ENCODE data around the gene PIGH.
"Not testable (repeated sequence)": the region's sequence is repeated elsewhere in the genome, so short reads cannot be mapped to it uniquely, and the experiment has no call there.

The PIGH gene

GRCh38 chr14:67599698-67600561 is at the start of gene PIGH:
PIGH (minus strand) TSS chr14:67600268; CDS start chr14:67600203, 65 bp downstream.
- DNase-seq (ENCODE audit: low spot score): peak; percentile 92

GRCh38 chr14:67646131-67646530 is 46.1 kb upstream of the PIGH start:
- no peak for DNase-seq (ENCODE audit: low spot score)

GRCh38 chr14:67645414-67645813 is 45.3 kb upstream of the PIGH start:
- DNase-seq (ENCODE audit: low spot score): no peak

GRCh38 chr14:67644428-67644827 is 44.4 kb upstream of the PIGH start:
- no peak for DNase-seq (ENCODE audit: low spot score)

GRCh38 chr14:67643713-67644112 is 43.6 kb upstream of the PIGH start:
- DNase-seq (ENCODE audit: low spot score): no peak

GRCh38 chr14:67641902-67642749 is 42.1 kb upstream of the PIGH start:
- DNase-seq (ENCODE audit: low spot score): no peak

GRCh38 chr14:67641480-67641879 is 41.4 kb upstream of the PIGH start:
- DNase-seq (ENCODE audit: low spot score): no peak

GRCh38 chr14:67638642-67639041 is 38.6 kb upstream of the PIGH start:
- no peak for DNase-seq (ENCODE audit: low spot score)

- peak; percentile 72 for DNase-seq (ENCODE audit: low spot score)
Observed at GRCh38 chr14:67636361-67636919, 36.4 kb upstream of the PIGH start.

GRCh38 chr14:67633451-67634147 is 33.5 kb upstream of the PIGH start:
- DNase-seq (ENCODE audit: low spot score): no peak

GRCh38 chr14:67630938-67631337 is 30.9 kb upstream of the PIGH start:
- no peak for DNase-seq (ENCODE audit: low spot score)

- DNase-seq (ENCODE audit: low spot score): no peak
Observed at GRCh38 chr14:67630186-67630585, 30.1 kb upstream of the PIGH start.

- DNase-seq (ENCODE audit: low spot score): no peak
Observed at GRCh38 chr14:67627519-67627918, 27.5 kb upstream of the PIGH start.

GRCh38 chr14:67626131-67626530 is 26.1 kb upstream of the PIGH start:
- not testable (repeated sequence) for DNase-seq (ENCODE audit: low spot score)

- no peak for DNase-seq (ENCODE audit: low spot score)
Observed at GRCh38 chr14:67623114-67623513, 23.0 kb upstream of the PIGH start.

GRCh38 chr14:67622675-67623074 is 22.6 kb upstream of the PIGH start:
- no peak for DNase-seq (ENCODE audit: low spot score)

- DNase-seq (ENCODE audit: low spot score): no peak
Observed at GRCh38 chr14:67620217-67620785, 20.2 kb upstream of the PIGH start.

- peak; percentile 99 for DNase-seq (ENCODE audit: low spot score)
Observed at GRCh38 chr14:67619446-67620216, 19.6 kb upstream of the PIGH start, which contains the start of gene ARG2. ARG2 (plus strand) TSS chr14:67619920; CDS start chr14:67619978, 58 bp downstream.

- peak; percentile 80 for DNase-seq (ENCODE audit: low spot score)
Observed at GRCh38 chr14:67618617-67619063, 18.6 kb upstream of the PIGH start.

- DNase-seq (ENCODE audit: low spot score): no peak
Observed at GRCh38 chr14:67610491-67610890, 10.4 kb upstream of the PIGH start.

Data from hematopoietic multipotent progenitor cell treated with erythropoietin and hydrocortisone succinate and interleukin-3 and kit ligand, for 17 days (in vitro differentiated cells).